Parathyroid adenoma (tissue), 2 donors: ENCODE measurements around the gene NIT1.
A peak's percentile ranks its signal among the peaks of the same experiment; 100 is the strongest.

Experiments
- H2AFZ ChIP-seq: fragments of 300-600 bp; sonication (generic); one replicate; pipeline ENCODE4 v1.7.0; 2017; ENCODE audit warnings: antibody characterized with exemption, mild to moderate bottlenecking
- H3K27ac ChIP-seq: fragments of 300-600 bp; sonication (generic); one replicate; pipeline ENCODE4 v1.7.0; 2017
- H3K27me3 ChIP-seq: fragments of 300-600 bp; sonication (generic); one replicate; pipeline ENCODE4 v1.7.0; 2017; ENCODE audit warnings: low read length; ENCODE audit not compliant: control insufficient read depth, insufficient read depth
- H3K36me3 ChIP-seq: fragments of 300-600 bp; sonication (generic); one replicate; pipeline ENCODE4 v1.7.0; 2017; ENCODE audit warnings: low read length; ENCODE audit not compliant: control insufficient read depth, insufficient read depth
- H3K4me1 ChIP-seq: fragments of 300-600 bp; sonication (generic); one replicate; pipeline ENCODE4 v1.7.0; 2017; ENCODE audit warnings: control low read depth
- H3K4me2 ChIP-seq: fragments of 300-600 bp; sonication (generic); one replicate; pipeline ENCODE4 v1.7.0; 2017; ENCODE audit warnings: low read length
- H3K4me3 ChIP-seq: fragments of 300-600 bp; sonication (generic); one replicate; pipeline ENCODE4 v1.7.0; 2017; ENCODE audit warnings: low read depth, low read length
- H3K79me2 ChIP-seq: fragments of 300-600 bp; sonication (generic); one replicate; pipeline ENCODE4 v1.7.0; 2017; ENCODE audit warnings: control low read depth
- H3K9ac ChIP-seq: fragments of 300-600 bp; sonication (generic); one replicate; pipeline ENCODE4 v1.7.0; 2017; ENCODE audit warnings: mild to moderate bottlenecking
- H3K9me3 ChIP-seq: fragments of 300-600 bp; sonication (generic); one replicate; pipeline ENCODE4 v1.7.0; 2017; ENCODE audit warnings: low read length; ENCODE audit not compliant: control insufficient read depth
- CTCF ChIP-seq: fragments of 300-600 bp; sonication (generic); IDR thresholded peaks from one replicate; pipeline ENCODE4 v1.7.0; 2017; ENCODE audit warnings: antibody characterized with exemption, mild to moderate bottlenecking
- donor health status: primary hyperparathyroidism.

The NIT1 gene

GRCh38 chr1:161096530-161096929 is 21.4 kb upstream of the NIT1 start:
- TF ChIP-seq CTCF: no peak
- H3K4me2 ChIP-seq: no peak overlapping the region
- H3K9me3 ChIP-seq: no peaks in the 10 kb centered on the region
- H3K9ac ChIP-seq: no peak overlapping the region
- no peaks in the 10 kb centered on the region for H3K27me3 ChIP-seq
- no peaks in the 10 kb centered on the region for H3K79me2 ChIP-seq
- H3K36me3 ChIP-seq: no peaks in the 10 kb centered on the region
- H3K4me1 ChIP-seq: no peaks in the 10 kb centered on the region
- no peak overlapping the region for H2AFZ ChIP-seq
- H3K4me3 ChIP-seq: no peak overlapping the region
- no peak overlapping the region for H3K27ac ChIP-seq

- peak within 1 kb of the TSS; percentile 83 for H2AFZ ChIP-seq
- TF ChIP-seq CTCF: peak; percentile 27
- no peaks in the 10 kb centered on the region for H3K9me3 ChIP-seq
- no peaks in the 10 kb centered on the region for H3K4me1 ChIP-seq
- H3K9ac ChIP-seq: no peak within 1 kb of the TSS
- peak within 1 kb of the TSS; percentile 65 for H3K4me3 ChIP-seq
- peak within 1 kb of the TSS; percentile 58 for H3K27ac ChIP-seq
- H3K36me3 ChIP-seq: no peaks in the 10 kb centered on the region
- no peaks in the 10 kb centered on the region for H3K79me2 ChIP-seq
- no peaks in the 10 kb centered on the region for H3K27me3 ChIP-seq
- peak within 1 kb of the TSS; percentile 71 for H3K4me2 ChIP-seq
Observed at GRCh38 chr1:161098210-161099068, 19.5 kb upstream of the NIT1 start, which contains the start of gene KLHDC9. Gene KLHDC9 (plus strand): TSS chr1:161098361. CDS start chr1:161098536, 175 bp downstream.

GRCh38 chr1:161099090-161099802 is 18.7 kb upstream of the NIT1 start:
- TF ChIP-seq CTCF: no peak
- H3K79me2 ChIP-seq: no peaks in the 10 kb centered on the region
- H3K36me3 ChIP-seq: no peaks in the 10 kb centered on the region
- no peaks in the 10 kb centered on the region for H3K27me3 ChIP-seq
- no peak overlapping the region for H3K27ac ChIP-seq
- H3K9me3 ChIP-seq: no peaks in the 10 kb centered on the region
- H3K4me3 ChIP-seq: peak overlapping the region; percentile 65
- H3K4me2 ChIP-seq: peak overlapping the region; percentile 71
- H3K9ac ChIP-seq: no peak overlapping the region
- H3K4me1 ChIP-seq: no peaks in the 10 kb centered on the region
- H2AFZ ChIP-seq: peak overlapping the region; percentile 83

- Histone ChIP-seq H3K79me2 (no peaks in the 10 kb centered on the region), H3K27me3 (no peaks in the 10 kb centered on the region), H3K27ac (no peak overlapping the region), H3K9me3 (no peaks in the 10 kb centered on the region), H3K4me2 (no peak overlapping the region), H3K36me3 (no peaks in the 10 kb centered on the region), H3K9ac (no peak overlapping the region), H3K4me3 (no peak overlapping the region), H2AFZ (no peak overlapping the region), H3K4me1 (no peaks in the 10 kb centered on the region)
- no peak for TF ChIP-seq CTCF
Observed at GRCh38 chr1:161100556-161100955, 17.3 kb upstream of the NIT1 start.
